GM06990 (cell line): ENCODE data around the gene LSM14A.

Experiments used
- DNase-seq: peaks from one replicate; pipeline ENCODE4 v3.0.0-alpha.2; 2011; ENCODE audit not compliant: insufficient read length; ENCODE audit errors: extremely low read depth
- H3K27me3 ChIP-seq: replicated peaks from 2 replicates; pipeline ENCODE4 v1.6.0; 2011; ENCODE audit warnings: low read length; ENCODE audit not compliant: control insufficient read depth, insufficient read depth
- H3K36me3 ChIP-seq: 2 replicates; pipeline ENCODE4 v1.5.1; 2011; ENCODE audit warnings: low read length; ENCODE audit not compliant: control insufficient read depth, insufficient read depth
- H3K4me3 ChIP-seq: replicated peaks from 2 replicates; pipeline ENCODE4 v1.5.1; 2011; ENCODE audit warnings: low read depth, mild to moderate bottlenecking, control low read depth, low read length
- TF ChIP-seq, protein P1 (sequence below): IDR thresholded peaks from 2 replicates; pipeline ENCODE4 v1.5.1; 2011; ENCODE audit warnings: low read length, control low read depth, mild to moderate bottlenecking, inconsistent platforms; ENCODE audit not compliant: insufficient read depth, poor library complexity, severe bottlenecking

LSM14A gene

DNA sequence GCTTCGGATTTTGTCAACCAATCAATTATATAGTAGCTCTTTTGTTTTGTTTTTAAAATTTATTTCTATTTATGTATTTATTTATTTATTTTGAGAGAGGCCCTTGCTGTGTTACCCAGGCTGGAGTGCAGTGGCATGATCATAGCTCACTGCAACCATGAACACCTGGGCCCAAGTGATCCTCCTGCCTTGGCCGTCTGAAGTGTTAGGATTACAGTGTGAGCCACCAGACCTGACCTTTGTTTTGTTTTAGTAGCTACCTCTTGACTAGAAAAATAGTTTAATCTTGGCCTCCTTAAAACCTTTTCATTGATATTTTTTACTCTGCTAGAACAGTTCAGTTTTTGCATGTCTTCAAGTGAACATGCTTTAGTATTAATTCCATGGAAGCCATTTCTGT, 97.2 kb downstream of the LSM14A start:
- TF ChIP-seq, protein P1, sequence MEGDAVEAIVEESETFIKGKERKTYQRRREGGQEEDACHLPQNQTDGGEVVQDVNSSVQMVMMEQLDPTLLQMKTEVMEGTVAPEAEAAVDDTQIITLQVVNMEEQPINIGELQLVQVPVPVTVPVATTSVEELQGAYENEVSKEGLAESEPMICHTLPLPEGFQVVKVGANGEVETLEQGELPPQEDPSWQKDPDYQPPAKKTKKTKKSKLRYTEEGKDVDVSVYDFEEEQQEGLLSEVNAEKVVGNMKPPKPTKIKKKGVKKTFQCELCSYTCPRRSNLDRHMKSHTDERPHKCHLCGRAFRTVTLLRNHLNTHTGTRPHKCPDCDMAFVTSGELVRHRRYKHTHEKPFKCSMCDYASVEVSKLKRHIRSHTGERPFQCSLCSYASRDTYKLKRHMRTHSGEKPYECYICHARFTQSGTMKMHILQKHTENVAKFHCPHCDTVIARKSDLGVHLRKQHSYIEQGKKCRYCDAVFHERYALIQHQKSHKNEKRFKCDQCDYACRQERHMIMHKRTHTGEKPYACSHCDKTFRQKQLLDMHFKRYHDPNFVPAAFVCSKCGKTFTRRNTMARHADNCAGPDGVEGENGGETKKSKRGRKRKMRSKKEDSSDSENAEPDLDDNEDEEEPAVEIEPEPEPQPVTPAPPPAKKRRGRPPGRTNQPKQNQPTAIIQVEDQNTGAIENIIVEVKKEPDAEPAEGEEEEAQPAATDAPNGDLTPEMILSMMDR = no peak
- peak; percentile 26 for DNase-seq
- no peaks in the 10 kb centered on the region; the same call in 1 of the 2 replicates for H3K36me3 ChIP-seq
- H3K27me3 ChIP-seq = no peaks in the 10 kb centered on the region
- H3K4me3 ChIP-seq = no peak overlapping the region; the same call in 1 of the 2 replicates

DNA sequence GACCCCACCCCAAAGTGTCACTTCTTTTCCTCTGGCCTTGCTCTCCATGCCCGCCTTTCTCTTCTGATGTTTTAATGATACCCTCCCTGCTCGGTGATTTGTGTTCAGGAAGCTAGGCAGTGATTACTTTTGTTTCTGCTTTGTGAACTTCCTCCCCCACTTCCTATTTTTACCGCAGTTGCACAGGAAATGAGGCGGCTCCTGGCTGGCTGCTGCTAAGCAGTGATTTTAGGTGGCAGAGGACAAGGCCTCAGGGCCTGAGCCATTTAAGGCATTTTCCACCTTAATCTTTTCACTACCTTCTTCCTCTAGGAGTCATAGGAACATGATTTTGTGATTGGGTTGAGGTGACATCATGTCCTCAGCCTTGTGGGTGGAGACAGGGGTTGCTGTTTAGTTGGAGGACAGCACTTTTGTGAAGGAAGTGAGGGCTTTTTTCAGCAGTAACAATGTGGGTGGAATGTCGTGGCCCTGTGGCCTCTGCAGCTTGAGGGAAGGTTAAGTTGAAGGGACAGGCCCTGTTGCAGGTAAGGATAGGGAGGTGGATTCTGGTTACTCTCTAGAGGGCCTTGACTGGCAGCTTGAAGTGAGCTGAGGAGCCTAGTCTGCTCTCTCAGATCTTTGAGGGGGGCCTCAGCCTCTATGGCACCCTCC, 97.8 kb downstream of the LSM14A start:
- TF ChIP-seq, protein P1 = no peak
- no peaks in the 10 kb centered on the region; the same call in 1 of the 2 replicates for H3K36me3 ChIP-seq
- DNase-seq = peak; percentile 70
- H3K27me3 ChIP-seq = no peaks in the 10 kb centered on the region
- H3K4me3 ChIP-seq = peak overlapping the region; percentile 37

DNA sequence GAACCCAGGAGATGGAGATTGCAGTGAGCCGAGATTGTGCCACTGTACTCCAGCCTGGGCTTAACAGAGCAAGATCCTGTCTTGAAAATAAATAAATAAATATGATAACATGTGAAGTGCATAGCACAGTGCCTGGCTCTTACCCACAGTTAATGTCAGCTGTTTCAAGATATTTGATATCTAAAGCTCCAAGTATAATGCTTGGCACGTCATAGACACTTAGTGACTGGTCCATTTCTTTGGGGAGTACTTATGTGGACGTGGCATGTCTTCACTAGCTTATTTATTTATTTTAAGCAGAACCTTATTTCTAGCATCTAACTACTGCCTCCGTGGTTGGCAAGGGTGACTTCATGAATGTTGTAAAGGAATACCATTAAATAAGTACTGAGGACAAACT, 100.8 kb downstream of the LSM14A start:
- no peak overlapping the region for H3K4me3 ChIP-seq
- no peak for DNase-seq
- no peaks in the 10 kb centered on the region for H3K27me3 ChIP-seq
- TF ChIP-seq, protein P1 = no peak
- H3K36me3 ChIP-seq = no peaks in the 10 kb centered on the region

DNA sequence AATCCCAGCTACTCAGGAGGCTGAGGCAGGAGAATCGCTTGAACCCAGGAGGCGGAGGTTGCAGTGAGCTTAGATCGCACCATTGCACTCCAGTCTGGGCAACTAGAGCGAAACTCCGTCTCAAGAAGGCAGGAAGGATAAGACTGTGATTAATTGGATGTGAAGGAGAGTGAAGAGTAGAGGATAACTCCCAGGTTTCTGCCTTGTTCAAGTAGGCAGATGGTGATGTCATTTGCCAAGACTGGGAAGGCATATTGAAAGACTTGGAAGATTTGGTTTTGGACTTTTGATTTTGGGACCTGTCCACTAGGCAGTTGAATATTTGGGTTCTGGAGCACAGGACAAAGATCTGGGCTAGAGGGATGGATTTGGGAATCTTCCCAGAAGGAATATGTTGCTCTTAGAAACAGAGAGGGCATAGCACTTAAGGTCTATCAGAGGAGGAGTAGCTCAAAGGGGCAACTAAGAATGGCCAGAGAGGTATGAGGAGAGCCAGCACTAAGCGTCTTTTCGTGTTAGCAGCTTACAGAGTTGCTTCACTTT, 102.1 kb downstream of the LSM14A start:
- TF ChIP-seq, protein P1 = no peak
- no peak overlapping the region for H3K4me3 ChIP-seq
- no peak for DNase-seq
- no peaks in the 10 kb centered on the region for H3K36me3 ChIP-seq
- H3K27me3 ChIP-seq = no peaks in the 10 kb centered on the region

DNA sequence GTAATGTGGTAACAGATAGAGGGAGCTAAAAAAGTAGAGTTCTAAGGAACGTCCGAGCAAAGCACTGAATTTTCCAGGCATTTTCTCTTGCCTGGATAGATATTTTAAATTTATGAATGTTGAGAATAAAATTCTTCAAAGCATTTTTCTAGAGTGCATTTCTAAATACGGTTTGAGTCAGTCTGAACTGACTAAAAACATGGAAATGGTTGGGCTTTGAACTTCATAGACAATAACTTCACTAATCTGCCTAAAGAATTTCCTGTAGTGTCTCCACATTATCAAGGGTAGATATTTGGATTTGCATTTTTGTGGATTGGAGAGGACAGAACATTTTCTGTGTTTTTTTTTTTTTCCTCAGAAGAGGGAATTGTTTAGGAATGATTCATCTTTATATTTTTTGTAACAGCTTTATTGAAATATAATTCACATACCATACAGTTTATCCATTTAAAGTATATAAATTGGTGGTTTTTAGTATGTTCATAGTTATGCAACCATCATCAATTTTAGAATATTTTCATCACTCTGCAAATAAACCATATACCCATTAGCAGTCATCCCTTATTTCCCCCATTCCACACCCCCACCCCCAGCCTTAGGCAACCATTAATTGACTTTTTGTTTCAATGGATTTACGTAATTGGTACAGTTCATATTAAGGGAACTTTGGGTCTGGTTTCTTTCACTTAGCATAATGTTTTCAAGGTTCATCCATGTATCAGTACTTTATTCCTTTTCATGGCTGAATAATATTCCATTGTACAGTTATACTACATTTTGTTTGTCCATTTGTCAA, 102.7 kb downstream of the LSM14A start:
- no peaks in the 10 kb centered on the region for H3K27me3 ChIP-seq
- H3K4me3 ChIP-seq = no peak overlapping the region
- TF ChIP-seq, protein P1 = no peak
- DNase-seq = no peak
- H3K36me3 ChIP-seq = no peaks in the 10 kb centered on the region
